Activated naive CD8-positive, alpha-beta T cell treated with anti-CD3 and anti-CD28 coated beads, Interleukin-2, amount 50 U/mL, for 16 hours (primary cell): ENCODE results near the gene TPGS2.
"Not testable (repeated sequence)": the region's sequence is repeated elsewhere in the genome, so short reads cannot be mapped to it uniquely, and the experiment has no call there.

Source experiments
- DNase-seq: peaks from one replicate; pipeline ENCODE4 v3.0.0-alpha.2; 2020; ENCODE audit warnings: low read depth, low spot score

The TPGS2 gene

DNA sequence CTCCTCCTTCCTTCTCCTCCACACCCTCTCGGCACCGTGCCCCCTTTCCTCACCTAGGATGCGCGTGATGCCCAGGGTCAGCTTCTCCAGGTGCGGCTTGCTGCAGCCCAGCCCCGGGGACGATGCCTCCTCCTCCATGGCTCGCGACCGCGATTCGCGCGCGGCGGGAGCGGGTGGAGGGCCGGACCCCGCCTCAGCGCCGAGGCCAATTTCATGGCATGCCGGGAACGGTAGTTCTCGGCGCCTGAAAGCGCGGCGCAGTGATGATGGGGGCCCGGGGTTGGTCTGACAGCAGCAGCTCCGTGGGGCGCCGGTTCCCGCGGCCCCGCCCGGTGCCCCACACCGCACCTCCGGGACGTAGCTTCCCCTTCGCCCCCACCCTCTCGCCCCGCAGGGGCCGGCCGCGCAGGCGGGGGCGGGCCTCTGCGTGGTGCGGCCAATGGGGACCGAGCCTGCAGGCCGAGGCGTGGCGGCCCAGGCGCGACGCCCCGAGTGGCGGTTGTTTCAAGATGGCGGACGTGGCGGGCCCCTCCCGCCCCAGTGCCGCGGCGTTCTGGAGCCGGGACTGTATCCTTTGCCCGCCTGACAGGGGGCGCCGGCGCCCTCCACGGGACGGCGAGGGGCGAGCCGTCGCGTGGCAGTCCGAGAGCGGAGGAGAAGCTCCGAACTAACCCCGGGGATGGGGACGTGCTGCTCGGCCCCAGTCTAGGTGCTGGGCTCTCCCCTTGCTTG lies at the start of gene TPGS2, which contains the start of gene KIAA1328:
Gene TPGS2 (minus strand): TSS at position 373 of the 732 bp plus-strand sequence. CDS start 235 bp downstream, at position 138.
Gene KIAA1328 (plus strand): TSS at position 498 of the 732 bp plus-strand sequence. CDS start 12 bp downstream, at position 510.
- DNase-seq: peak; percentile 65

DNA sequence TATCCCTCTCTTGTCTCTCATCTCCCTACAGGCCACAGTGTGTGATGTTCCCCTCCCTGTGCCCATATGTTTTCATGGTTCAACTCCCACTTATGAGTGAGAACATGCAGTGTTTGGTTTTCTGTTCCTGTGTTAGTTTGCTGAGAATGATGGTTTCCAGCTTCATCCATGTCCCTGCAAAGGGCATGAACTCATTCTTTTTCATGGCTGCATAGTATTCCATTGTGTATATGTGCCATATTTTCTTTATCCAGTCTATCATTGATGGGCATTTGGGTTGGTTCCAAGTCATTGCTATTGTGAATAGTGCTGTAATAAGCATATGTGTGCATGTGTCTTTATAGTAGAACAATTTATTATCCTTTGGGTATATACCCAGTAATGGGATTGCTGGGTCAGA lies 45.0 kb upstream of the TPGS2 start:
- not testable (repeated sequence) for DNase-seq

DNA sequence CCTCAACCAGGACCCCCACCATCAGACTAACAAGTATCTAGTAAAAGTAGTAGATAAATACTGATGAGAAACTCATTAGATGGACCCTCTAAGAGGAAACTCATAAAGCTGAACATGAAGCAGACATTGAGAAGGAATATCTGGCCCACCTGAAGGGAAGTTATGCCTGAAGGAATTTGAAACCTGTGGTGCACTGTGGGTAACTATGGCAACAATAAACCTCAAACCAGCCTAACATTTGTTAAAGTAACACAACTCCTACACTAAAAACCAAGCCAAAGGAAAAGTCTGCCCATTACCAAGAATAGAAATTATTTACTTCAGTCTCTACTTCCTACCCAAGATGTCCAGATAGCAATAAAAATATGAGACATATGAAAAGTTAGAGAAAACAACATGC lies 43.5 kb upstream of the TPGS2 start:
- no peak for DNase-seq

- no peak for DNase-seq
These were observed 43.0 kb upstream of the TPGS2 start for GRCh38 chr18:36871801-36872200.

- DNase-seq: no peak
These were observed 38.3 kb upstream of the TPGS2 start for GRCh38 chr18:36867056-36867455.

DNA sequence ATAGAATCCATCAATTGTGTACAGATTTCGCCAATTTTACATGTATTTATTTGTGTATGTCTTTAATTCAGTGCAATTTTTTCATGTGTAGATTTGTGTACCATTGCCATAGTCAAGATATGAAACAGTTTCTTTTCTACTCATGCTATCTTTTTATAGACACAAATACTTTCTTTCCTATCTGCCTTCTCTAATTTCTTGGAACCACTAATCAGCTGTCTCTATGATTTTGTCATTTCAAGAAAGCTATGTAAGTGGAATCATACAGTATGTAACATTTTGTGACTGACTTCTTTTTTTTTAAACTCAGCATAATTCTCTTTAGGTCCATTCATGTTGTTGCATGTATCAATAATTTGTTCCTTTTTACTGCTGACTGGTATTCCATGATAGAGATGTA lies 33.4 kb upstream of the TPGS2 start:
- no peak for DNase-seq

DNA sequence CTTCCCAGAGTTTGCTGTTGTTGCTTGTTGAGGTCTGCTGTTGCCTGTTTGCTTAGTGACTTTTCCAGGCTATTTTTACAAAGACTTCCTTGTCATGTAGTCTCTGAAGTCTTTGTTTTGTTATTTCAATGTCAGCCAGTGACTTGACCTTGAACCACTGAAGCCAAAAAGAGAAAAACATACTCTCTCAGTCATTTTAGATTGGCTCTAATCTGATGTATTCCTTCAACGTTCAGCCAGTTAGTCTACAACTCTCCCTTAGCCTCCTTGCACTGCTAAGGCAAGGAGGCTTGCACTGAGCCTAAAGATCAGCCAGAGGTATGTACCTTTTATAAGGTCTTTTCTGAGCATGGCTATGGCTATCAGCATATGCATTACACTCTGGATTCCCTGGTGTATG lies 28.0 kb upstream of the TPGS2 start:
- no peak for DNase-seq

GRCh38 chr18:36851202-36851590 lies 22.4 kb upstream of the TPGS2 start:
- DNase-seq: no peak

DNA sequence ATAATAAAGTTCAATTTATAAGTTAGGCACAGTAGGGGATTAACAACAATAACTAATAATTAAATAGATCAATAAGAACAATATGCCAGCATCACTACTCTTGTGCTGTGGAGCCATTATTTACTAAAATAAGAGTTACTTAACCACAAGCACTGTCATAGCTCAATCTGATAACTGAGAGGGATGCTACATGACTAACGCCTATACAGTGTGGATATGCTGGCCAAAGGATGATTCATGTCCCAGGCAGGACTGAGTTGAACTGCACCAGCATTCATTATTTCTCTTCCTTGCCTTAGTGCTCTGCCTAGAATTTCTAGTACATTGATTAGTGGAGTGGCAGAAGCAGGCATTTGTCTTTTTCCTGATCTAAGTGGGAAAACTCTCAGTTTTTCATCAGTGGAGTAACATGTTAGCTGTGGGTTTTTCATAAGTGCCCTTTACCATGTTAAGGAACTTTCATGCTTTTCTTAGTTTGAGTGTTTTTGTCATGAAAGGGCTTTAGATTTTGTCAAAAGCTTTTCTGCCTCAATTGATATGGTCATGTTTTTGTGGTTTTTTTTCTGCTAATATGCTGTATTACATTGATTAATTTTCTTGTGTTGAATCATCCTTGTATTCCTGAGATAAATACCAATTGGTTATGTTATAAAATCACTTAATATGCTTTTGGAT lies 21.9 kb upstream of the TPGS2 start:
- no peak for DNase-seq

DNA sequence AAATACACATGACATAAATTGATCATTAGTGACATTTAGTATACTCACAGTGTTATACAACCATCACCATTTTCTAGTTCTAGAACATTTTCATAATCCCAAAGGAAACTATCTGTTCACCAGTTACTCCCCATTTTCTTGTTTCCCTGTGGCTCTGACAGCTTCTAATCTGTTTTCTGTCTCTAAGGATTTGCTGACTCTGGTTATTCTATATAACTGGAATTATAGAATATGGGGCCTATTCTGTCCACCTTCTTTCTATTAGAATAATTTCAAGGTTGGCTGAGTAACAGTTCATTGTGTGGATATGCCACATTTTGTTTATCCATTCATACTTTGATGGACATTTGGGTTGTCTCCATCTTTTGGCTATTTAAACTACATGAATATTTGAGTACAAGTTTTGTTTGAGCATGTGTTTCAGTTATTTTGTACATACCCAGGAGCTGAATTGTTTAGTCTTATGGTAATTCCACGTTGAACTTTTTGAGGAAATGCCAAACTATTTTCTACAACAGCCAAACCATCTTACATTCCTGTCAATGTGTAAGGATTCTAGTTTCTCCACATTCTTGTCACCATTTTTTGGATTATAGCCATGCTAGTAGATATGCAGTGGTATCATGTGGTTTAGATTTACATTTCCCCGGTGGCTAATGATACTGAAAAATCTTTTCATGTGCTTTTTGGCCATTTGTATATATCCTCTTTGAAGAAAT lies 20.6 kb upstream of the TPGS2 start:
- no peak for DNase-seq

DNA sequence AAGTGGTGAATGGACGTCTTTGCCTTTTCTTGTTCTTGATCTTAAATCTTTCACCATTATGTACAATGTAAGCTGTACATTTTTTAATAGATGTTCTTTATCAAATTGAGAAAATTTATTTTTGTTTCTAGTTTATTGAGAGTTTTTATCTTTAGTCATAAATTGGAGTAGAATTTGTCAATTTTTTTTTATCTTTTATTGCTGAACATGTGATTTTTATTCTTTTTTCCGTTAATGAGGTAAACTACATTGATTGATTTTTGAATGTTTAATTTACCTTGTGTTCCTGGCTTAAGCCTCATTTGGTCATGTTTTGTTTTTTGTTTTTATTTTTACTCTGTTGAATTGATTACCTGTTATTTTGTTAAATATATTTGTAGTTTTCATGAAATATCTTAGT lies 19.8 kb upstream of the TPGS2 start:
- no peak for DNase-seq

DNA sequence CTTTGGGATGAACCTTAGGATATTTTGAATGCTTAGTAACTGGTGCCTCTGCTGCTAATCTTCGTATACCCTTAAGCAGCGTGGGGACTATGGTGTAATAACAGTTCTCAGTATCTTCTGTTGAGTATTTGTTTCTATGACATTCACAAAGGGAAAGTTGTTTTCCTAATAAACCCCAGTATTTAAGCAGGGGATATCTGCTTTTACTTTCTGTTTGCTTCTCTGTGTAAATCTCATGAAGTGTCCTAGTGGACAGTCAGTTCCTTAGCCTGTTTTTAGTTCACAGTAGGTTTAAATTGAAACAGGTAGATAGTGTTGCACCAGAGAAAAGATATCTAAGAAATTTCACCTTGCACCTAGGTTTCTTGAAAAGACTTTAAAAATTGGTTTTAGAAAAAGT lies 15.0 kb upstream of the TPGS2 start:
- no peak for DNase-seq

- DNase-seq: no peak
These were observed 14.4 kb upstream of the TPGS2 start for GRCh38 chr18:36843199-36843598.

GRCh38 chr18:36839835-36840234 lies 11.0 kb upstream of the TPGS2 start:
- no peak for DNase-seq

DNA sequence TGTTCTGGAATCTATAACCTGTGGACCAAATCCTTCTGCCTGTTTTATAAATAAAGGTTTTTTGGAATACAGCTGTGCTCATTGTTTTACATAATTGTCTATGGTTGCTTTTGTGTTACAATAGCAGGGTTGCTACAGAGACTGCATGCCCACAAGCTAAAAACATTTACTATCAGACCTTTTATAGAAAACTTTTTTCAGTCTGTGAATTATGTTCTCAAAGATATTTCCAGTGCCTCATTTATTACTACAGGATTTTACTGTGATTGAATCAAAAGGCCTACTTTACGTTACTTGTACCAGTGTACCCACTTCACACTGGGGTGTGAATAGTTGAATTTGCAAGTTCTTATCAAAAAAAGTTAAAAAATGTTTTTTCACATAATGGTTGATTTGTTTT lies 7.1 kb upstream of the TPGS2 start:
- DNase-seq: no peak

DNA sequence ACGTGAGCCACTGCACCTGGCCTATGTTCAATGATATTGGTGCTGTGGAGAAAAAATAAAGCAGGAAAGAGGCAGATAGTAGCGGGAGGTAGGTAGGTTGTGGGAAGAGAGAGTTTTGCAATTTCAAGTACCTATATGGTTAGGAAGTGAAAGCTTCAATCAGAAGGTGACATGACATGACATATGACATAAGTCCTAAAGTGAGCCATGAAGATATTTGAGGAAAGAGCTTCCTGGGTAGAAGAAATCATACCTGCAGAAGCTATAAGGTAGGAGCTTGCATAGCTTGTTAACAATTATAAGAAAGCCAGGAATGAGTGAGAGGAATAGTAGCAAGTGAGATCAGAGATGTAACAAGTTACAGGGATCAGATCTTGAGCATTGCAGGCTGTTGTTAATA lies 4.3 kb upstream of the TPGS2 start:
- DNase-seq: no peak

GRCh38 chr18:36831139-36831538 lies 2.3 kb upstream of the TPGS2 start:
- DNase-seq: no peak

DNA sequence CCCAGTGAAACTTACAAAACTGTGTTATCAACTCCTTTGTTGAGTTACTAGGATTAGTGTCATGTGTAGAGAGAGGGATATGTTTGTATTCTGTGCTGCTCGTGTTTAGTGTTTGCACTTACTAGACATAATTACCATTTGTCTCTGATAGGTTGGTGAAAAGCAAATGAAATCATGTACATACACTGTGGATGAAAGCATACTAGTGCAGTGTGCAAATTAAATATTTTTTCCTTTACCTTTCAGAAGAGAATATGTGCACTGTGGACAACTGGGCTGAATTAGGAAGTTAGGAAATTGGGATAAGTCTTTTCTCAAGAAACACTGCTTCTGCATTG lies 1.3 kb upstream of the TPGS2 start:
- DNase-seq: no peak

DNA sequence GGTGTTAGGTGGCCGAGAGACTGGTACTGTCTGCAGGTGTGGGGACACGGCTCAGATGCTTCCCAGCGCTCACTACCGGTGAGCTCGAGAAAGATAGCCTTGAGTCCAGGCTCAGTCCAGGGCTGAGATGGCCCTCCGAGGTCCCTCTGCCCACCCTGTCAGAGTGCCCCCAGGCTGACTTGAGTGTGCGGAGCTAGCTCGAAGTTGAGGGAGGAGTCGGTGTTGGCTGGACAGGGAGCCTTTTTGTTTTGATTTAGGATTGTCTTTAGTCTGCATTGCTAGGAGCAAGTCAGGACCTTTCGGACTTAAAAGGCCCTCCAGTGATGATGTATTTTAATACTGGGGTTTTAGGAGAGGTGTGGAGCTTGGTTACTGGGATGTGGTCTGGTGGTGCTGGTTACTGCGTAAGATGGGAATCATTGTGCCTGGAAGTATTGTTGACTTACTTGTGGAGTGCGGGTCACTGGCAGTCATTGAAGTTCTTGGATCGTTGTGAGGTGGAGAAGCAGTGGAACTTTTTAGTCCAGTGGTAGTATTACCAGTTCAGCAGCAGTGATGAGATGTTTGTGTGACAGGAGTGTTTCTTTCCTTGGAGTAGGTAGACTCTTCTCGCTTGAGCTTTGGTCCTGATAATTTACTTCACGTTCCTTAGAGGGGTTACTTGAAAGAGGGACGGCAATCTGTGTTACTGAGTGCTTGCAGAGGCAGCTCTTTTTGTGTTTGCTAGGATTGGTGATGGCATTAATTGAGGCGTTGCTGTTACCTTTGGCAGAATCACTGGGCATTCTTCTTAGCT lies 758 bp upstream of the TPGS2 start:
- DNase-seq: no peak

GRCh38 chr18:36828157-36828629 lies 609 bp downstream of the TPGS2 start:
- DNase-seq: no peak

DNA sequence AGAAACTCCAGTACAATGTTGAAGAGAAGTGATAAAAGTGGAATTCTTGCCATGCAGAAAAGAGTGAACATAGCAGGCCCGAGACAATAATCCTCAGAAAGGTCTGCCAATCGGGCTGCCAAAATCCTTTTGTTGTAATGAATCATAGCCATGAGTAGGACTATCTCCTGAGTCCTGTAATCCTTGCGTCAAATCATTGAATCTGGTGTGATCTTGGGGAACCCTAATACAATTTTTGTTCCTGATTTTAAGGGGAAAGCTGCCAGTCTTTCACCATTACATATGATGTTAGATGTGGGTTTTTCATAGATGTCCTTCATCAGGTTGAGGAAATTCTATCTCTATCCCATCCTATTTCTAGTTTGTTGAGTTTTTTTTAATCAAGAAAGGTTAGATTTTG lies 2.2 kb downstream of the TPGS2 start:
- no peak for DNase-seq

DNA sequence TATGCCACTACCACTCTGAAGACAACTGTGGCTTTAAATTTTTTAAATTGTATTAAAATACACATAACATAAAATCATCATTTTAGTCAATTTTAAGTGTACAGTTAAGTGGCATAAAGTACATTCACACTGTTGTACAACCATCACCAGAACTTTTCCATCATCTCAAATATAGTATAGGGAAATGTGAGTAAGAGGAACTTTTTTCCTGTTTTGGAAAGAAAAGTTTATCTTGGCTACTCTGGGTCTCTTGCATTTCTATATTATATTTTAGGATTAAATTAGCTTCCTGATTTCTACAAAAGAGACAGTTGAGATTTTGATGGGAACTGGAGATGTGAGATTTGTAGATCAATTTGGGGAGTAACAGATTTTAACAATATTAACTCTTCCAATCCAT lies 3.3 kb downstream of the TPGS2 start:
- no peak for DNase-seq
